B cell (primary cell): ENCODE results near the gene IQGAP1. TPM values are rescaled to one million over a fixed set of nuclear protein-coding genes. Genes with fewer than 3 reads are reported as not detected.

Experiments used
- ATAC-seq: fragments of 200-7000 bp; cut with Tn5 transposase; one replicate; pipeline ENCODE4 v1.10.0; 2021; ENCODE audit warnings: low read depth, mild to moderate bottlenecking, moderate number of reproducible peaks, moderate library complexity
- CTCF ChIA-PET: fragments of 350-600 bp; sonication (Branson Sonifier 250); formaldehyde crosslinking; loops from one replicate; lab custom pipeline; 2021; ENCODE audit warnings: antibody characterized with exemption, inconsistent platforms; lab: Charles Lee
- POLR2A ChIA-PET: fragments of 350-600 bp; sonication (Branson Sonifier 250); formaldehyde crosslinking; loops from one replicate; lab custom pipeline; 2021; ENCODE audit warnings: antibody characterized with exemption; lab: Charles Lee
- DNase-seq: peaks from one replicate; pipeline ENCODE4 v3.0.0; 2013
- H2AFZ ChIP-seq: 2 replicates; pipeline ENCODE4 v1.6.1; 2012; ENCODE audit warnings: mild to moderate bottlenecking, low read depth, low read length; ENCODE audit not compliant: insufficient read depth, poor library complexity, severe bottlenecking
- H3K27ac ChIP-seq, 2 donors: 1 replicate in 1 of 2; 2 replicates in 1 of 2; pipeline ENCODE4 v1.5.1; 2012 to 2013; ENCODE audit warnings: low read length in 2 of 2, mild to moderate bottlenecking in 2 of 2, moderate library complexity in 1 of 2
- H3K27me3 ChIP-seq, 4 experiments: fragments of 200-600 bp in 1 of 4; sonication (generic) in 1 of 4; replicated peaks in 1 of 4; 1 replicate in 2 of 4; 2 replicates in 2 of 4; pipeline versions ENCODE4 v1.6.1 to v1.7.0; 2013 to 2016; ENCODE audit warnings: low read length in 3 of 4, mild to moderate bottlenecking in 2 of 4, mixed read lengths in 1 of 4, moderate library complexity in 1 of 4; ENCODE audit not compliant: insufficient read depth in 4 of 4, control insufficient read depth in 3 of 4; ENCODE audit errors: control extremely low read depth in 1 of 4
- H3K36me3 ChIP-seq, 2 experiments: replicated peaks in 1 of 2; 1 replicate in 1 of 2; 2 replicates in 1 of 2; pipeline versions ENCODE4 v1.6.1 to v1.7.1; 2013; ENCODE audit warnings: low read length in 1 of 2; ENCODE audit not compliant: insufficient read depth in 2 of 2, control insufficient read depth in 1 of 2; ENCODE audit errors: control extremely low read depth in 1 of 2, extremely low read depth in 1 of 2
- H3K4me1 ChIP-seq, 2 donors: fragments of 200-600 bp in 1 of 2; sonication (generic) in 1 of 2; 1 replicate in 1 of 2; 2 replicates in 1 of 2; pipeline versions ENCODE4 v1.5.1 to v1.6.1; 2013 to 2017; ENCODE audit warnings: low read length in 2 of 2; ENCODE audit not compliant: control insufficient read depth in 2 of 2, insufficient read depth in 2 of 2
- H3K4me2 ChIP-seq: replicated peaks from 2 replicates; pipeline ENCODE3; 2012; ENCODE audit warnings: mild to moderate bottlenecking, low read depth, low read length; ENCODE audit not compliant: poor library complexity, severe bottlenecking
- H3K4me3 ChIP-seq, 5 experiments: fragments of 200-600 bp in 1 of 5; sonication (generic) in 1 of 5; 1 replicate in 3 of 5; 2 replicates in 2 of 5; pipeline versions ENCODE4 v1.5.1 to v1.7.0; 2011 to 2016; ENCODE audit warnings: low read length in 4 of 5, mild to moderate bottlenecking in 4 of 5, low read depth in 2 of 5, control low read depth in 1 of 5, moderate library complexity in 1 of 5; ENCODE audit not compliant: insufficient read depth in 1 of 5; ENCODE audit errors: control extremely low read depth in 1 of 5, extremely low read depth in 1 of 5
- H3K79me2 ChIP-seq: fragments of 200-600 bp; sonication (generic); one replicate; pipeline ENCODE4 v1.6.0; 2016; ENCODE audit warnings: low read length; ENCODE audit not compliant: control insufficient read depth, insufficient read depth
- H3K9ac ChIP-seq: fragments of 200-600 bp; sonication (generic); 2 replicates; pipeline ENCODE4 v1.6.1; 2017; ENCODE audit warnings: mild to moderate bottlenecking, low read length, moderate library complexity
- H3K9me3 ChIP-seq, 3 donors: one replicate each; pipeline versions ENCODE4 v1.6.1 to v1.7.1; 2013; ENCODE audit warnings: low read length in 2 of 3; ENCODE audit not compliant: control insufficient read depth in 2 of 3, insufficient read depth in 1 of 3; ENCODE audit errors: control extremely low read depth in 1 of 3
- H4K20me1 ChIP-seq: 2 replicates; pipeline ENCODE4 v1.6.0; 2012; ENCODE audit warnings: mild to moderate bottlenecking, low read length; ENCODE audit not compliant: insufficient read depth, control insufficient read depth, poor library complexity, severe bottlenecking
- H3K27ac Mint-ChIP-seq: one replicate; pipeline ENCODE4 v1.8.0; 2021; ENCODE audit warnings: mixed read lengths
- H3K27me3 Mint-ChIP-seq: one replicate; pipeline ENCODE4 v1.8.0; 2021; ENCODE audit warnings: mixed read lengths
- H3K4me1 Mint-ChIP-seq: one replicate; pipeline ENCODE4 v1.8.0; 2021; ENCODE audit warnings: mixed read lengths
- H3K4me3 Mint-ChIP-seq: one replicate; pipeline ENCODE4 v1.8.0; 2021; ENCODE audit warnings: mixed read lengths
- H3K9me3 Mint-ChIP-seq: one replicate; pipeline ENCODE4 v1.8.0; 2022; ENCODE audit warnings: mixed read lengths; ENCODE audit not compliant: insufficient read depth
- CTCF ChIP-seq: fragments of 200-600 bp; IDR thresholded peaks from one replicate; pipeline ENCODE4 v1.8.0; 2022; ENCODE audit warnings: antibody characterized with exemption, mild to moderate bottlenecking
- EZH2 ChIP-seq: IDR thresholded peaks from 2 replicates; pipeline ENCODE4 v1.6.1; 2012; ENCODE audit warnings: borderline replicate concordance, low read depth, mild to moderate bottlenecking, moderate library complexity, low read length; ENCODE audit not compliant: insufficient read depth, poor library complexity, severe bottlenecking
- WGBS: methylation state at CpG from one replicate; pipeline ENCODE4 v1.1.5; 2013; ENCODE audit warnings: missing lambda C conversion rate; ENCODE audit not compliant: insufficient coverage; 5-methylcytosine and 5-hydroxymethylcytosine counted together
- intact Hi-C: fragments of 100-400 bp; cut with micrococcal nuclease; formaldehyde crosslinking; loops from one replicate; pipeline ENCODE4 v1.10.0; 2022
- polyA plus RNA-seq: library from polyadenylated mRNA; depleted of rRNA; stranded (reverse); fragments of >200 nt; gene quantifications from 2 replicates; pipeline ENCODE4 v1.2.3, GENCODE V29; 2012
- total RNA-seq, 2 donors: library from RNA; stranded (reverse); fragments of 120-200 nt in 1 of 2; gene quantifications; 1 replicate in 1 of 2; 2 replicates in 1 of 2; pipeline versions ENCODE4 v1.2.3 to v1.2.4, GENCODE V29; 2013 to 2022

The IQGAP1 gene
- total and polyA plus RNA-seq, 2 donors (not counting 1 experiment from before 2014, with no cell fraction given), result 49.7 to 216 TPM

- no peaks in the 10 kb centered on the region for H3K79me2 ChIP-seq
- H3K9ac ChIP-seq, result no peak overlapping the region
- H3K27me3 ChIP-seq, result no peaks in the 10 kb centered on the region
- 100% methylated on average over 5 of the region's 8 CpGs for WGBS
- Mint-ChIP-seq H3K4me3 (no peak overlapping the region), H3K4me1 (peaks cover 4% of the 10 kb centered on the region), H3K27me3 (no peaks in the 10 kb centered on the region), H3K27ac (no peak overlapping the region), H3K9me3 (no peaks in the 10 kb centered on the region)
- H4K20me1 ChIP-seq, result no peaks in the 10 kb centered on the region
- DNase-seq, result no peak
- H3K4me2 ChIP-seq, result no peak overlapping the region
- H3K9me3 ChIP-seq, result no peaks in the 10 kb centered on the region
- H3K4me3 ChIP-seq, result no peak overlapping the region
- no peak for TF ChIP-seq EZH2
- TF ChIP-seq CTCF, result no peak
- no peak overlapping the region for H2AFZ ChIP-seq
- ChIA-PET POLR2A (no interaction called here), CTCF (interaction anchor here (1.0 kb wide), 1 partner anchor 24 kb away, joined by 5 read pairs; no protein-coding TSS in a partner anchor)
- ATAC-seq, result no peak
- H3K4me1 ChIP-seq, result peaks cover 5 to 9% of the 10 kb centered on the region in 2 donors
- intact Hi-C loops, result no loop called here
- H3K27ac ChIP-seq, result no peak overlapping the region
- no peaks in the 10 kb centered on the region for H3K36me3 ChIP-seq
Observed at GRCh38 chr15:90358124-90359033, 29.7 kb upstream of the IQGAP1 start.

GRCh38 chr15:90360746-90361145 lies 27.3 kb upstream of the IQGAP1 start:
- CTCF ChIA-PET, result interaction anchor here (0.9 to 4.2 kb wide), 16 partner anchors 9 to 911 kb away, joined by 3 to 65 read pairs (median 4); partner anchors contain the start of genes UNC45A and ZNF774

More at GRCh38 chr15:90360746-90361145, 27.3 kb upstream of the IQGAP1 start:
- intact Hi-C loops, result loop anchor here (5.0 kb wide), 1 partner anchor 527 kb away; no protein-coding TSS in a partner anchor
- Histone ChIP-seq H3K36me3 (no peaks in the 10 kb centered on the region), H3K9me3 (no peaks in the 10 kb centered on the region), H3K9ac (no peak overlapping the region), H3K4me3 (no peak overlapping the region), H3K27me3 (no peaks in the 10 kb centered on the region), H2AFZ (no peak overlapping the region), H3K4me2 (no peak overlapping the region), H3K4me1 (peaks cover 5 to 9% of the 10 kb centered on the region in 2 donors), H3K79me2 (no peaks in the 10 kb centered on the region), H3K27ac (no peak overlapping the region), H4K20me1 (no peaks in the 10 kb centered on the region)
- DNase-seq (no peak), ATAC-seq (no peak)
- POLR2A ChIA-PET, result no interaction called here
- Mint-ChIP-seq H3K9me3 (no peaks in the 10 kb centered on the region), H3K4me1 (peaks cover 4% of the 10 kb centered on the region), H3K27me3 (no peaks in the 10 kb centered on the region), H3K4me3 (no peak overlapping the region), H3K27ac (no peak overlapping the region)
- WGBS, result 97% methylated on average over 7 of the region's 14 CpGs
- TF ChIP-seq CTCF, result no peak
- TF ChIP-seq EZH2, result no peak
